HepG2 (cell line): ENCODE results near the gene ANXA5. TPM values are rescaled to one million over a fixed set of nuclear protein-coding genes. Genes with fewer than 3 reads are reported as not detected.

Experiments used
- ATAC-seq: fragments of 200-7000 bp; cut with Tn5 transposase; 3 replicates; pipeline ENCODE4 v1.9.1; 2020; ENCODE audit warnings: mild to moderate bottlenecking, moderate library complexity
- BruUV-seq: library from RNA; stranded (reverse); fragments of 400-500 nt; replicated peaks from 2 replicates; lab custom pipeline; 2021; lab: Mats Ljungman, UMichigan
- CTCF ChIA-PET: fragments of 300-600 bp; formaldehyde crosslinking; extraction: SDS; loops from one replicate; lab custom pipeline; 2021; ENCODE audit warnings: low total read pairs, inconsistent platforms, low intra/inter-chr PET ratio; lab: Yijun Ruan, JAX
- POLR2A ChIA-PET: fragments of 350-600 bp; sonication (Branson Sonifier 250); formaldehyde crosslinking; loops from one replicate; lab custom pipeline; 2020; ENCODE audit warnings: antibody characterized with exemption, inconsistent platforms; lab: Yijun Ruan, JAX
- DNase-seq: peaks from one replicate; pipeline ENCODE4 v3.0.0-alpha.2; 2015; ENCODE audit warnings: low spot score
- FAIRE-seq: peaks from 3 replicates; lab custom pipeline; 2011; peaks lifted over from hg19 to GRCh38; lab: Jason Lieb, UNC
- H2AFZ ChIP-seq: one replicate; pipeline ENCODE4 v1.6.1; 2011; ENCODE audit warnings: low read length, inconsistent platforms
- H3K27ac ChIP-seq: fragments of 300-600 bp; 3 replicates; pipeline ENCODE4 v1.8.0; 2011; ENCODE audit warnings: mixed run types, mild to moderate bottlenecking, mixed read lengths, low read length, inconsistent platforms; ENCODE audit not compliant: insufficient read depth; ENCODE audit errors: extremely low read length
- H3K27me3 ChIP-seq, 2 experiments: fragments of 200-600 bp in 1 of 2; 2 replicates in 1 of 2; 3 replicates in 1 of 2; pipeline versions ENCODE4 v1.6.0 to v1.8.0; 2011; ENCODE audit warnings: low read length in 2 of 2, mild to moderate bottlenecking in 2 of 2, moderate library complexity in 2 of 2, inconsistent platforms in 1 of 2; ENCODE audit not compliant: insufficient read depth in 2 of 2, control insufficient read depth in 1 of 2
- H3K36me3 ChIP-seq, 2 experiments: fragments of 200-600 bp in 1 of 2; replicated peaks in 1 of 2; 2 replicates in 1 of 2; 3 replicates in 1 of 2; pipeline versions ENCODE4 v1.5.1 to v1.8.0; 2011; ENCODE audit warnings: low read length in 2 of 2, inconsistent platforms in 1 of 2; ENCODE audit not compliant: insufficient read depth in 2 of 2, control insufficient read depth in 1 of 2
- H3K4me1 ChIP-seq: 2 replicates; pipeline ENCODE4 v1.5.1; 2012; ENCODE audit warnings: low read length, inconsistent platforms; ENCODE audit not compliant: insufficient read depth
- H3K4me2 ChIP-seq: 2 replicates; pipeline ENCODE4 v1.6.0; 2011; ENCODE audit warnings: low read depth, low read length, inconsistent platforms
- H3K4me3 ChIP-seq, 3 experiments: fragments of 200-600 bp in 1 of 3; sonication (generic), shearing (Covaris generic) in 1 of 3; replicated peaks in 1 of 3; 2 replicates each; pipeline ENCODE4 v1.5.1; 2011 to 2016; ENCODE audit warnings: low read length in 3 of 3, inconsistent platforms in 2 of 3, low read depth in 2 of 3, mild to moderate bottlenecking in 2 of 3, control low read depth in 1 of 3, mixed read lengths in 1 of 3; ENCODE audit not compliant: insufficient read depth in 1 of 3
- H3K79me2 ChIP-seq: one replicate; pipeline ENCODE4 v1.6.1; 2011; ENCODE audit warnings: low read length, inconsistent platforms; ENCODE audit not compliant: insufficient read depth
- H3K9ac ChIP-seq: 2 replicates; pipeline ENCODE4 v1.6.0; 2011; ENCODE audit warnings: mild to moderate bottlenecking, low read depth, low read length, inconsistent platforms; ENCODE audit not compliant: insufficient read depth
- H3K9me3 ChIP-seq: 2 replicates; pipeline ENCODE4 v1.5.1; 2012; ENCODE audit warnings: mild to moderate bottlenecking, low read length
- H4K20me1 ChIP-seq: 2 replicates; pipeline ENCODE4 v1.6.0; 2011; ENCODE audit warnings: inconsistent platforms, mild to moderate bottlenecking, low read length, moderate library complexity; ENCODE audit not compliant: insufficient read depth
- DPF2 ChIP-seq: sonication (generic); formaldehyde crosslinking; IDR thresholded peaks from 2 replicates; pipeline ENCODE4 v1.4.0; 2020; ENCODE audit warnings: mild to moderate bottlenecking, low read depth, missing genetic modification reagents, borderline replicate concordance
- ERF ChIP-seq: IDR thresholded peaks from 2 replicates; pipeline ENCODE4 v1.6.1; 2018; ENCODE audit warnings: missing biosample characterization, missing genetic modification reagents
- GATAD2A ChIP-seq: IDR thresholded peaks from 2 replicates; pipeline ENCODE4 v1.6.1; 2016
- GTF2F1 ChIP-seq: fragments of 150-350 bp; IDR thresholded peaks from 2 replicates; pipeline ENCODE4 v1.6.1; 2014; ENCODE audit warnings: low read length
- ISL2 ChIP-seq: sonication (generic); formaldehyde crosslinking; IDR thresholded peaks from 2 replicates; pipeline ENCODE4 v1.5.0; 2020; ENCODE audit warnings: missing genetic modification reagents
- MIER3 ChIP-seq: IDR thresholded peaks from 2 replicates; pipeline ENCODE4 v1.6.1; 2016; ENCODE audit warnings: missing compliant biosample characterization, borderline replicate concordance
- PCBP1 ChIP-seq: fragments of 200-400 bp; formaldehyde crosslinking; IDR thresholded peaks from 2 replicates; pipeline ENCODE4 v1.6.1; 2017; ENCODE audit warnings: mild to moderate bottlenecking, low read depth, low read length, borderline replicate concordance
- PHF20 ChIP-seq: sonication (generic); formaldehyde crosslinking; IDR thresholded peaks from 2 replicates; pipeline ENCODE4 v1.5.0; 2020; ENCODE audit warnings: mild to moderate bottlenecking, missing genetic modification reagents
- PHF5A ChIP-seq: IDR thresholded peaks from one replicate; pipeline ENCODE4 v1.6.1; 2018; ENCODE audit warnings: low read depth, missing genetic modification reagents; ENCODE audit not compliant: unreplicated experiment
- SATB2 ChIP-seq: sonication (generic); formaldehyde crosslinking; IDR thresholded peaks from 2 replicates; pipeline ENCODE4 v1.5.0; 2020; ENCODE audit warnings: missing genetic modification reagents
- ZBTB26 ChIP-seq: IDR thresholded peaks from 2 replicates; pipeline ENCODE4 v1.6.1; 2016; ENCODE audit warnings: missing compliant biosample characterization, missing genetic modification reagents, borderline replicate concordance
- ZIK1 ChIP-seq: sonication (generic); formaldehyde crosslinking; IDR thresholded peaks from 2 replicates; pipeline ENCODE4 v1.5.0; 2020; ENCODE audit warnings: mild to moderate bottlenecking, low read depth, missing genetic modification reagents, borderline replicate concordance
- ZNF224 ChIP-seq: sonication (generic); formaldehyde crosslinking; IDR thresholded peaks from 2 replicates; pipeline ENCODE4 v1.5.0; 2020; ENCODE audit warnings: mild to moderate bottlenecking, missing genetic modification reagents
- ZNF562 ChIP-seq: sonication (generic); formaldehyde crosslinking; IDR thresholded peaks from 2 replicates; pipeline ENCODE4 v1.8.0; 2022; ENCODE audit warnings: missing genetic modification reagents, borderline replicate concordance
- ZNF598 ChIP-seq: sonication (generic); formaldehyde crosslinking; IDR thresholded peaks from 2 replicates; pipeline ENCODE4 v1.5.1; 2020; ENCODE audit warnings: mild to moderate bottlenecking, missing genetic modification reagents, borderline replicate concordance
- ZNF687 ChIP-seq: sonication (generic); formaldehyde crosslinking; IDR thresholded peaks from 2 replicates; pipeline ENCODE4 v1.5.1; 2020; ENCODE audit warnings: mild to moderate bottlenecking, missing genetic modification reagents, moderate library complexity
- ZNF704 ChIP-seq: sonication (generic); formaldehyde crosslinking; IDR thresholded peaks from 2 replicates; pipeline ENCODE4 v1.8.1; 2023; ENCODE audit warnings: mild to moderate bottlenecking, inconsistent platforms, moderate library complexity, missing genetic modification reagents, borderline replicate concordance
- ZNF710 ChIP-seq: sonication (generic); formaldehyde crosslinking; IDR thresholded peaks from 2 replicates; pipeline ENCODE4 v1.5.0; 2020; ENCODE audit warnings: mild to moderate bottlenecking, missing genetic modification reagents, borderline replicate concordance
- WGBS: methylation state at CpG from one replicate; pipeline ENCODE4 v1.1.6; 2017; ENCODE audit warnings: low lambda C conversion rate; 5-methylcytosine and 5-hydroxymethylcytosine counted together
- in situ Hi-C: cut with HindIII; loops from 2 replicates; pipeline ENCODE4 v1.10.0; 2017; ENCODE audit warnings: low pct_unique_long_range_greater_than_20kb; ENCODE audit not compliant: extremely low pct_ligation_motif_present
- intact Hi-C: fragments of 100-400 bp; cut with micrococcal nuclease; formaldehyde crosslinking; loops from one replicate; pipeline ENCODE4 v1.10.0; 2022; ENCODE audit not compliant: unreplicated experiment
- polyA plus RNA-seq, 8 experiments: library from polyadenylated mRNA; depleted of rRNA in 3 of 8; stranded (reverse) in 7 of 8; unstranded in 1 of 8; fragments of >200 nt; fragmentation: Illumina TruSeq in 4 of 8; extraction: Trizol in 4 of 8; gene quantifications; 2 replicates each; pipeline versions ENCODE4 v1.2.1 to v1.2.3, GENCODE V29; 2011 to 2016; ENCODE audit warnings: low read depth in 4 of 8, missing spikeins in 1 of 8, mixed read lengths in 1 of 8; ENCODE audit not compliant: insufficient read depth in 1 of 8
- total RNA-seq, 5 experiments: library from RNA; depleted of rRNA; stranded (reverse); fragments of >200 nt; fragmentation: Illumina TruSeq; extraction: Trizol; gene quantifications; 2 replicates each; pipeline ENCODE4 v1.2.3, GENCODE V29; 2016; ENCODE audit warnings: low read depth in 1 of 5

Gene ANXA5
- total and polyA plus RNA-seq, 2 of the 13 experiments (the other 11 are each of a cell fraction or from before 2014, with no cell fraction given), result 209 to 342 TPM

- CTCF ChIA-PET, result no interaction called here
- WGBS, result 0% methylated on average over 3 of the region's 3 CpGs
Observed at GRCh38 chr4:121701263-121701662, 4.5 kb upstream of the ANXA5 start.

More at GRCh38 chr4:121701263-121701662, 4.5 kb upstream of the ANXA5 start:
- Histone ChIP-seq H3K4me3 (no peak overlapping the region), H3K9me3 (no peaks in the 10 kb centered on the region; the same call in 1 of the 2 replicates), H3K4me2 (no peak overlapping the region), H3K27me3 (peaks cover 0 to 17% of the 10 kb centered on the region in 2 experiments; a peak in 4 of 5 replicates), H3K4me1 (peaks cover 16% of the 10 kb centered on the region), H3K27ac (no peak overlapping the region), H3K79me2 (peaks cover 4% of the 10 kb centered on the region), H2AFZ (no peak overlapping the region), H4K20me1 (no peaks in the 10 kb centered on the region), H3K36me3 (no peaks in the 10 kb centered on the region), H3K9ac (no peak overlapping the region)
- intact Hi-C loops (no loop called here), in situ Hi-C loops (no loop called here)
- no peak for FAIRE-seq
- POLR2A ChIA-PET, result no interaction called here
- no TSS peak for BruUV-seq
- no peak for DNase-seq
- no peak for ATAC-seq
- TF ChIP-seq ZNF598 (CRISPR knock-in tag) (no peak), ZBTB26 (CRISPR knock-in tag) (no peak), ZIK1 (no peak), ZNF704 (CRISPR knock-in tag) (no peak), ZNF224 (no peak), GTF2F1 (no peak), DPF2 (CRISPR knock-in tag) (no peak), GATAD2A (CRISPR knock-in tag) (no peak), SATB2 (CRISPR knock-in tag) (no peak), ZNF687 (no peak), PHF20 (CRISPR knock-in tag) (no peak), MIER3 (no peak), PHF5A (CRISPR knock-in tag) (no peak), PCBP1 (no peak), ISL2 (CRISPR knock-in tag) (no peak), ERF (CRISPR knock-in tag) (no peak), ZNF562 (CRISPR knock-in tag) (no peak), ZNF710 (CRISPR knock-in tag) (no peak)
- TF ChIP-seq, all 625 proteins: peak for 0
